HG03521 (cell line): ENCODE measurements around the gene TMEM135.
"Not testable (repeated sequence)": the region's sequence is repeated elsewhere in the genome, so short reads cannot be mapped to it uniquely, and the experiment has no call there.

Source experiments
- ATAC-seq: cut with Tn5 transposase; IDR thresholded peaks from one replicate; pipeline ENCODE4 v1.9.1; 2021; ENCODE audit warnings: mild to moderate bottlenecking, moderate library complexity; ENCODE audit not compliant: unreplicated experiment

Gene TMEM135

GRCh38 chr11:87254562-87254961 is 216.8 kb downstream of the TMEM135 start:
- no peak for ATAC-seq

DNA sequence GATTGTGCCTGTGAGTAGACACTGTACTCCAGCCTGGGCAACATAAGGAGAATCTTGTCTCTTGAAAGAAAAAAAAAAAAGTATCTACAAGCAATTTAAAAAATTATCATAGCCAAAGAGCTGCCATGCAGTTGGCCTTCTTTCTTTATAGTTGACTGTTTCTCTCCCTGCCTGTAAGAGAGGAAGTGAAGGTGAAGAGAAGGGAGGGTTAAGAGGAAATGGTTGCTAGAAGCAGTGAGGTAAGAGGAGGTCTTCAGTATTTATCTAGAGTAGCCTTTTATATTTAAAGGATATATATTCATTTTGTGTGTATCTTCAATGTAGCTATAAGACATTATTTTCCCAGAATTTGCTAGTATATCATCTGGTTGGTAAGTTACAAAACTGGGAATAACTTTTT is 217.9 kb downstream of the TMEM135 start:
- ATAC-seq = no peak

DNA sequence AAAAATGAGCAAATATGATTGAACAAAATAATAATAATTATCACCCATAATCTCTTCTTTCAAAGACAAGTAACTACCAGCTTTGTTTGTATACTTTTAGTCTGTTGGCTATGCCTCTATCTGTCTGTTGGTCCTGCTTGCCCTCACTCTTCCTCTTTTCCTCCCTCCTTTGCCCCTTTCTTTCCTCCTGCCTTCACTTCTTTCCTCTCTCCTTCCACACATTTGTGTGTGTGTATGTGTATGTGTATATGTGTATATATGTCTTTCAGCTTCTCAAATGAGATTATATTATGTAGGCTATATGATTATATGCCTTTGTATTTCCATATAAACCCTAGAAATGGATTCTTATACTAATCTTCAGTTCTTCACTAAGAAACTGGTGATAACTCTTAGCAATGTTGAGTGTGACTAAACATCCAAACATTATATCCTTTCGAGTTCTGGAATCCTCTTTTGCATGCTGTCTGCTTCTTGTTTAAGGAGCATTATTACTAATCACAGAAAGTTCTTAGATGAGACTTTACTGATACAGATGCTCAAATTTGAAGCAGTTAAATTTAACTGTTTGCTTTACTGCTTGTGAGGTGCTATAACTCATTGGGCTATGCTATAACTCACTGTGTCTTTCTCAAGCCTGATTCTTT is 219.1 kb downstream of the TMEM135 start:
- ATAC-seq = no peak

- ATAC-seq = no peak
Measured at GRCh38 chr11:87258171-87258833, 220.6 kb downstream of the TMEM135 start.

DNA sequence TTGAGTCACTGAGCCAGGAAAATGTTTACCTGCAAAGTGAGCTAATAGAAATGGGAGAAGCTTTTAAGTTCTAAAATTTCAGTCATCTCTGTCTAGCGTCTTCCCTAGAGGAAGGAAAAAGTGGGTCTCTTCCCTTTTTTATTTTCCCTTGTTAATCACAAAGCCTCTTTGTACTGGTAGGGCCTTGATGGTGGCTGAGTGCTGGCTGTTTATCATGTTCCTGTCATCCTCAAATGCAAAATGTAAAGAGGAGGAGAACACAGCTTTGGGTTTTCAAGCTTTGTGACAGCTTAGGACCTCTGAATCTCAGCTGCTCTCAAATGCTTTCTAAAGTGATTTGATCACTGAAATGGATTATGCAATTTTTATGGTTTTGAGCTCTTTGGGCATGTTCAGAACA is 222.0 kb downstream of the TMEM135 start:
- no peak for ATAC-seq

GRCh38 chr11:87260811-87261210 is 223.1 kb downstream of the TMEM135 start:
- ATAC-seq = no peak

- ATAC-seq = no peak
Measured at GRCh38 chr11:87263264-87263838, 225.6 kb downstream of the TMEM135 start.

GRCh38 chr11:87263979-87264378 is 226.2 kb downstream of the TMEM135 start:
- ATAC-seq = no peak

GRCh38 chr11:87265132-87265531 is 227.4 kb downstream of the TMEM135 start:
- ATAC-seq = no peak

DNA sequence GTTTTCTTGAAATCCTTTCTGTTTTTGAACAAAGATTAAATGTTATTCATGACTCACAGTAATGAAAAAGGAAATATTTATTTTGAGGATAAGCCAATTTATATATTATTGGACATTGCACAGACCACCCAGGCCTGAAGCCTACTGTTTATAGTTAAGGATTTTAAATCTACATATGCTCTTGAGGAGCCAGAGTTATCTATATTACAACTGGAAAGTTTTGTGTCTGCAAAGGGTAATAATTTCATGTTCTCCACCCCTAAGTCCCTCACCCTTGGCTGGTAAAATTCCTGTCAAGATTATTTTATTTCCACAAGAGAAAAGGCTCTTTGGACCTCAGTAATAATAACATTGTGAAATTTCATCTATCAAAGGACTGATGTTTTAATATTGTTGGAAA is 228.2 kb downstream of the TMEM135 start:
- no peak for ATAC-seq

DNA sequence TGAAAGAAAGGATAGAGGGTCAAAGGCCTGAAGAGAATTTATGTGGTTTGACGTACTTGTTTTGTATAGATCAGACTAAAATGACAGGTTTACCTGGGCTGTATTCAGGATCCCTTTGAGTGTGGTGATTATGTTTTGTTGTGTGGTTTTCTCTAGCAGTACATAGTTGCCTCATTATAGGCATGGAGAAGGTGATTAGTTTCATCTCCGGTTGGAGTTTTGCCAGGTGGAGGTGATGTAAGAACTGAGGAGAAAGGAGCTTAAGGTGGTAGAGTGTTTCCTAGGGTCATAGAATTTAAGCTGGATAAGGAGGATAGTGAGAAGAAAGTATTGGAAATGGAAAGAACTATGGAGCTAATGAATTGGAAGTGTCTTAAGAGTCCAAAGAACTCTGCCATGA is 229.0 kb downstream of the TMEM135 start:
- ATAC-seq = no peak

GRCh38 chr11:87271951-87272350 is 234.2 kb downstream of the TMEM135 start:
- not testable (repeated sequence) for ATAC-seq

- no peak for ATAC-seq
Measured at GRCh38 chr11:87275176-87275575, 237.4 kb downstream of the TMEM135 start.

DNA sequence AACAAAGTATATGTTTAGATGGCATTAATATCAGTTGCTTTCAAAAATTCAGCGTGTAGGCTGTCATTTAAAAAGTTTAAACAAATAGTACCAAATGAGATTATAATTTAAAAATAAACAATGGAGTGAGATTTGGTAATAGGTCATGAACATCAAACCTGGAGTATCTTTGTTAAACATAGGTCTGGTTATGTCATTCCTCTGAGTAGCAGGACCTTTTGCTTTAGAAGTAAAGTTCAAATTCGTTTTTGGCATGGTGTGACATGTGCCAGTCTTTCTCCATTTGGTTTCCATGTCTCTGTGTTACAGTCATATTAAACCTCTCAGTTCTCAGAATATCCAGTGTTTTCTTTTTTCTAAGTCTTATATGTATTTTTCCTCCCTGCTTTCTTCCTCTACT is 242.4 kb downstream of the TMEM135 start:
- ATAC-seq = no peak

- no peak for ATAC-seq
Measured at GRCh38 chr11:87281496-87281895, 243.8 kb downstream of the TMEM135 start.

DNA sequence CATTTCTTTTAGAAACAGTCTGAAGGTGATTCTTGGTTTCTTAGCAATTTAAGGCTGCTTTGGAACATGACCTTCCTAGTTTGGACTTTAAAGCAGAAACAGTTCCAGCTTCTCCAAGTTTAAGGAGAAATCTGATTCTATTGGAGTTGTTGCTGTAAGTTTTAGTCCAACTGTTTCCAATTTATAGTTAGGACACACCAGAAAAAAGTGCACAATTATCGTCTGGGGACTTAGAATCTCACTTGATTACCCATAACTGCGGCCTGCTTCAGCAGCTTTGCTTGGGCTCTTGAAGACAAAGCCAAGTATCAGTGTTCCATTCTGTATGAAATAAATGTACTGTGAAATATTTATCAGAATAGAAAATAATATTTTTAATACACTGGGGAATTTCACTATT is 246.6 kb downstream of the TMEM135 start:
- ATAC-seq = no peak

GRCh38 chr11:87285674-87286073 is 247.9 kb downstream of the TMEM135 start:
- not testable (repeated sequence) for ATAC-seq

- no peak for ATAC-seq
Measured at GRCh38 chr11:87286338-87286737, 248.6 kb downstream of the TMEM135 start.

GRCh38 chr11:87290304-87290922 is 252.7 kb downstream of the TMEM135 start:
- no peak for ATAC-seq

DNA sequence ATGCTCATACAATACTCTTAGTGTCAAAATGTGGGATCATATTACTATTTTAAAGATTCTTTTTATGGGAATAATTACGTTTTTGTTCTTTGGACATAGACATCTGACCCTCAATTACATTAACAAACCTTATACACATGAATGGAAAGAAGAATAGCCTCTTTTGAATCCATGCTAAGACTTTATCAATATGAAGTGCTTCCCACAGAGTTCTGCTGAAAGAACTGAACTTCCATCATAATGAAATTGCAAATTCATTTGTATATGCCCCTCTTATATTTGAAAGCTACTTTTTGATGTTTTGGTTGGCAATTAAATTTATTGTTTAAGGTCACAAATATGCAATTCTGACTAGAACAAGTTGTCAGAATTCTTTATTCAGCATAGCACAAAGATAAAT is 254.9 kb downstream of the TMEM135 start:
- ATAC-seq = no peak

DNA sequence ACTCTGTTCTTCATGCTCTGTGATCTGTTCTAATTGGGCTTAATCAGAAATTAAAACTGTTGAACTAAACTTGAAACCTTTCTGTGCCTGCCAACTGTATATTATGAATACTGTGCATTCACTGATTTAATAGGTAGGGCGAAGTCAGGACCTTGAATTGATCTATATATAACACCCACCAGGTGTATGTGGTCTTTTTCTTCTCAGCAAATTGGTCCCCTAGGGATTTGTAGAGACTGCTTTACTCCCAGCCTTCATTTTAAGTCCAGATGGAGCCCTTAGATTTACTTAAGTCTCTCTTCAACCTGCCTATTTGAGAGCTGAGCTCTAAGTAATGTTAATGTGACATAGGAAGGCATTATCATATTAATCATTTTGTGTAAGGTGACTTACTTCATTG is 257.5 kb downstream of the TMEM135 start:
- no peak for ATAC-seq

DNA sequence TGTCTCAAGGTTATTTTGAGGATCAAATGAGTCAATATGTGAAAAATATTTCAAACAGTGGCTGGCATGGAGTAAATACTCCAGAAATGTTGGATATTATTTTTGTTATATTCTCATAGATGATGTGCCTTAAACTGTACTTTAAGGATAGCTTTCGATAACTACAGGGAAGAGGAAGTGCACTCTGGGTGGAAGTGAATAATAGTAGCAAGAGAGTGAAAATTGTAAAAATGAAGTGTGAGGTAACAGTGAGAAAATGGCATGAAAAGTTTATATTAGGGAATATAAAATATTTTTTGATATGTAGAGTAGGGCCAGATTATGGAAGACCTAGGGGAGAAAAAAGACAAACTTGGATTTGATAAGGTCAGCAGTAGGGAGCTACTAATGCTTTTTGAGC is 258.9 kb downstream of the TMEM135 start:
- no peak for ATAC-seq
